PC-3 (cell line): ENCODE results near the gene C2orf80.

Experiments used
- EZH2phosphoT487 ChIP-seq: fragments of 300-600 bp; sonication (generic); IDR thresholded peaks from 2 replicates; pipeline ENCODE4 v1.6.1; 2018; ENCODE audit warnings: mild to moderate bottlenecking, antibody characterized with exemption, low read length, borderline replicate concordance
- TF ChIP-seq, protein P1 (sequence below): fragments of 300-600 bp; sonication (generic); conservative IDR thresholded peaks from 2 replicates; pipeline ENCODE4 v1.5.1; 2017; ENCODE audit warnings: antibody characterized with exemption, low read depth, mild to moderate bottlenecking, low read length

DNA sequence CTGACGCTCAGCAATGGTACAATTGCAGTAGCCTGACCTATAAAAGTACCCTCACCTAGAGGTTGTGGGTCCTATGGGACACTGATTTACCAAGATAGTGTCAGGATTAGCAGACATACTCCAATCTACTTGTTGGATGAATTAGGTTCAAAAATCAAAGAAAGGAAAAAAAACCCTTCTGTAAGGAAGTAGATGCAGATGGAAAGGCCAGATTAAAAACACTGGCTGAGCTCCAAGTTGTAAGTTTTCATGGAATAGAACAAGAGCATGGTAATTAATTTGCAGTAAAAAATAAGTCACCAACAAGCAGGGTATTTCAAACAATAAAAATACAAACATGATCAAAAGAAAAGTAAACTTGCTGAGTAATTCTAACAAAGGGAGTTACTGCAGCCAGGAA lies 38.6 kb upstream of the C2orf80 start:
- TF ChIP-seq, protein P1, sequence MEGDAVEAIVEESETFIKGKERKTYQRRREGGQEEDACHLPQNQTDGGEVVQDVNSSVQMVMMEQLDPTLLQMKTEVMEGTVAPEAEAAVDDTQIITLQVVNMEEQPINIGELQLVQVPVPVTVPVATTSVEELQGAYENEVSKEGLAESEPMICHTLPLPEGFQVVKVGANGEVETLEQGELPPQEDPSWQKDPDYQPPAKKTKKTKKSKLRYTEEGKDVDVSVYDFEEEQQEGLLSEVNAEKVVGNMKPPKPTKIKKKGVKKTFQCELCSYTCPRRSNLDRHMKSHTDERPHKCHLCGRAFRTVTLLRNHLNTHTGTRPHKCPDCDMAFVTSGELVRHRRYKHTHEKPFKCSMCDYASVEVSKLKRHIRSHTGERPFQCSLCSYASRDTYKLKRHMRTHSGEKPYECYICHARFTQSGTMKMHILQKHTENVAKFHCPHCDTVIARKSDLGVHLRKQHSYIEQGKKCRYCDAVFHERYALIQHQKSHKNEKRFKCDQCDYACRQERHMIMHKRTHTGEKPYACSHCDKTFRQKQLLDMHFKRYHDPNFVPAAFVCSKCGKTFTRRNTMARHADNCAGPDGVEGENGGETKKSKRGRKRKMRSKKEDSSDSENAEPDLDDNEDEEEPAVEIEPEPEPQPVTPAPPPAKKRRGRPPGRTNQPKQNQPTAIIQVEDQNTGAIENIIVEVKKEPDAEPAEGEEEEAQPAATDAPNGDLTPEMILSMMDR: no peak
- no peak for TF ChIP-seq EZH2phosphoT487
